Stimulated activated naive CD4-positive, alpha-beta T cell (primary cell): ENCODE results near the gene IFT52.
A peak's percentile ranks its signal among the peaks of the same experiment; 100 is the strongest.
"Not testable (repeated sequence)": the region's sequence is repeated elsewhere in the genome, so short reads cannot be mapped to it uniquely, and the experiment has no call there.

Experiments
- DNase-seq, 6 experiments: peaks; one replicate each; lab custom pipeline; 2025; lab: John Stamatoyannopoulos, UW

IFT52 gene

GRCh38 chr20:43651650-43652184, 61.0 kb downstream of the IFT52 start:
- not testable (repeated sequence) for DNase-seq

- no peak for DNase-seq
Measured at GRCh38 chr20:43653966-43654365, 63.2 kb downstream of the IFT52 start.

- not testable (repeated sequence) for DNase-seq
Measured at GRCh38 chr20:43655176-43655575, 64.4 kb downstream of the IFT52 start.

- no peak for DNase-seq
Measured at GRCh38 chr20:43655937-43656336, 65.2 kb downstream of the IFT52 start.

GRCh38 chr20:43658069-43658722, 67.5 kb downstream of the IFT52 start:
- DNase-seq, result no peak

GRCh38 chr20:43658723-43659419, 68.1 kb downstream of the IFT52 start:
- no peak for DNase-seq

- DNase-seq, result no peak
Measured at GRCh38 chr20:43662943-43663655, 72.4 kb downstream of the IFT52 start.

- DNase-seq, result no peak
Measured at GRCh38 chr20:43665466-43666176, 74.9 kb downstream of the IFT52 start.

- DNase-seq, result peak; percentile 50 to 85 (median 60)
Measured at GRCh38 chr20:43666376-43667328, 75.9 kb downstream of the IFT52 start, which contains the start of gene MYBL2. TSS of gene MYBL2 (plus strand) at chr20:43667114. CDS start at chr20:43667284, 170 bp downstream.

GRCh38 chr20:43667341-43668132, 76.8 kb downstream of the IFT52 start:
- DNase-seq, result no peak

- no peak for DNase-seq
Measured at GRCh38 chr20:43669332-43669731, 78.6 kb downstream of the IFT52 start.

GRCh38 chr20:43670423-43670822, 79.7 kb downstream of the IFT52 start:
- no peak for DNase-seq

GRCh38 chr20:43676368-43676767, 85.6 kb downstream of the IFT52 start:
- DNase-seq, result no peak

- no peak for DNase-seq
Measured at GRCh38 chr20:43680981-43681380, 90.2 kb downstream of the IFT52 start.

- no peak for DNase-seq
Measured at GRCh38 chr20:43681468-43681942, 90.8 kb downstream of the IFT52 start.

GRCh38 chr20:43681991-43682410, 91.3 kb downstream of the IFT52 start:
- DNase-seq, result no peak

- DNase-seq, result no peak
Measured at GRCh38 chr20:43682446-43682845, 91.7 kb downstream of the IFT52 start.

GRCh38 chr20:43686820-43687219, 96.1 kb downstream of the IFT52 start:
- DNase-seq, result no peak

- no peak for DNase-seq
Measured at GRCh38 chr20:43689165-43689564, 98.4 kb downstream of the IFT52 start.
